Umbilical cord (tissue), 2 donors: ENCODE data around the gene SLC30A10. TPM values are rescaled to one million over a fixed set of nuclear protein-coding genes. Genes with fewer than 3 reads are reported as not detected.
"Not testable (repeated sequence)": the region's sequence is repeated elsewhere in the genome, so short reads cannot be mapped to it uniquely, and the experiment has no call there.

Experiments
- DNase-seq: peaks from one replicate; pipeline ENCODE4 v3.0.0-alpha.2; 2015; ENCODE audit warnings: low spot score
- total RNA-seq: library from RNA; depleted of rRNA; stranded (reverse); fragments of >200 nt; gene quantifications from one replicate; pipeline ENCODE4 v1.2.3, GENCODE V29; 2014; ENCODE audit warnings: low replicate concordance; ENCODE audit not compliant: insufficient read depth

Gene SLC30A10
- total RNA-seq, 1 donor from 2014 or later = 3.6 TPM

DNA sequence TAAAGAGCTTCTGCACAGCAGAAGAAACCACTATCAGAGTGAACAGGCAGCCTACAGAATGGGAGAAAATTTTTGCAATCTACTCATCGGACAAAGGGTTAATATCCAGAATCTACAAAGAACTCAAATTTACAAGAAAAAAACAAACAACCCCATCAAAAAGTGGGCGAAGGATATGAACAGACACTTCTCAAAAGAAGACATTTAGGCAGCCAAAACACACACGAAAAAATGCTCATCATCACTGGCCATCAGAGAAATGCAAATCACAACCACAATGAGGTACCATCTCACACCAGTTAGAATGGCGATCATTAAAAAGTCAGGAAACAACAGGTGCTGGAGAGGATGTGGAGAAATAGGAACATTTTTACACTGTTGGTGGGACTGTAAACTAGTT, 36.5 kb downstream of the SLC30A10 start:
- not testable (repeated sequence) for DNase-seq

DNA sequence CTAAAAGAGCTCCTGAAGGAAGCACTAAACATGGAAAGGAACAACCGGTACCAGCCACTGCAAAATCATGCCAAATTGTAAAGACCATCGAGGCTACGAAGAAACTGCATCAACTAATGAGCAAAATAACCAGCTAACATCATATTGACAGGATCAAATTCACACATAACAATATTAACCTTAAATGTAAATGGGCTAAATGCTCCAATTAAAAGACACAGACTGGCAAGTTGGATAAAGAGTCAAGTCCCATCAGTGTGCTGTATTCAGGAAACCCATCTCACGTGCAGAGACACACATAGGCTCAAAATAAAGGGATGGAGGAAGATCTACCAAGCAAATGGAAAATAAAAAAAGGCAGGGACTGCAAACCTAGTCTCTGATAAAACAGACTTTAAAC, 39.7 kb downstream of the SLC30A10 start:
- not testable (repeated sequence) for DNase-seq

DNA sequence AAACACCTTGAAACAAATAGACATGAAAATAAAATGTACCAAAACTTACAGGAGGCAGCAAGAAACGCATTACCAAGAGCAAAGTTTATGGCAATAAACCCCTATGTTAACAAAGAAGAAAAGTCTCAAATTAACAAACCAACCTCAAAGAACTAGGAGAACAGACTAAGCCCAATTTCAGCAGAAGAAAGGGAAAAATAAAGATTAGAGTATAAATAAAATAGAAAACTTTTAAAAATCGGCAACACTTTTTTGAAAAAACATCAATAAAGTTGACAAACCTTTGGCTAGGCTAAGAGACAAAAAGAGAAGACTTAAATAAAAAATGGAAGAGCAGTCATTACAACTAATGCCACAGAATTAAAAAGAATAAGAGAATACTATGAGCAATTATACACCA, 42.7 kb downstream of the SLC30A10 start:
- no peak for DNase-seq

DNA sequence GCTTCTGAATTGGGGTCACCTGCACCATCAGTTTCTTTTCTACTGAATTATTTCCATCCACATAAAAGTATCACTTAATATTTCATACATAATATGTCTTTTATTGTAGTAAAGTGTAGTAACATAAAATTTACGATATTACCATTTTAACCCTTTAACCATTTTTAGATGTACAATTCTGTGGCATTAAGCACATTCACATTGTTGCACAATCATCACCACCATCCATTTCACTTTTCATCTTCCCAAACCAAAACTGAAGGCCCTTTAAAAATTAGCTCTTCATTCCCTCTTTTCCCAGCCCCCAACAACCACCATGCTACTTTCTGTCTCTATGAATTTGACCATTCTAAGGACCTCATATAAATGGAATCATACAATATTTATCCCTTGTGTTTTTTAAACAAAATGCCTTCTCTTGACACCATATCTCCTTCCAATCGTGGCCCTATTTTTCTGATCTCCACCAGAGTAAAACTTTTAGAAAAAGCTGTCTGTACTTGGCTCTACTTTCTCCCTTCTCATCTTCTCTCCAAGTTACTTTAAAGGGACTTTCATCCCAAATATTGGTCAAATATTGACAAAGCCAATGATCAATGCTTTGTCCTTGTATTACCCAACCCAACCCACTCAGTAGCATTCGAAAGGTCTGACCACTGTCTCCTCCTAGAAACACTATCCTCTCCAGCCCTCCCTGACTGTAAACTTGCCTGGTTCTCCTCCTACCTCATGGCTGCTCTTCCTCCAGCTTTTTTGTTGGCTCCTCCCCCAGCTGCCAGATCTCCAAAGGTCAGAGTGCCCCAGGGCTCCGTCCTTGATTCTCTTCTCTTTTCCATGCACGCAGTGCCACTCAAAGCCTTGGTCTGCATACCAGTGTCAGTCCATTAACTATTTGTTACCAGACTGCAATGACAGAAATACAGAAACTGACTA, 44.7 kb downstream of the SLC30A10 start:
- no peak for DNase-seq

DNA sequence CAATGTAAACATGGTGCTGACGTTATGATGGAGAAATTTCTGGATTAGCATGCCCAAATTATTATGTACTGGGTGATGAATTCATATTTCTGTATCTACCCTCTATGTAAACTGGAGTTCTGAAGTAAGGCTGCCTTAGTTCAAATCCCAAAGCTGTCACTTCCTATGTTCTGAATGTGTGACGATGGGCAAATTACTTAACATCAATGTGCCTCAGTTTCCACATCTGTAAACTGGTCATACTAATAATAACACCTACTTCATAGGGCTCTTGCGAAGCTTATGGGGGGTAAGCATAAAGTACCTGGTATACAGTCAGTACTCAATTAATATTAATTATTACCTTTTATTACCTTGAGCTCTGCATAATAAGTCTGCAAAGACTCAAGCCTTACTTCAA, 45.6 kb downstream of the SLC30A10 start:
- DNase-seq = no peak

DNA sequence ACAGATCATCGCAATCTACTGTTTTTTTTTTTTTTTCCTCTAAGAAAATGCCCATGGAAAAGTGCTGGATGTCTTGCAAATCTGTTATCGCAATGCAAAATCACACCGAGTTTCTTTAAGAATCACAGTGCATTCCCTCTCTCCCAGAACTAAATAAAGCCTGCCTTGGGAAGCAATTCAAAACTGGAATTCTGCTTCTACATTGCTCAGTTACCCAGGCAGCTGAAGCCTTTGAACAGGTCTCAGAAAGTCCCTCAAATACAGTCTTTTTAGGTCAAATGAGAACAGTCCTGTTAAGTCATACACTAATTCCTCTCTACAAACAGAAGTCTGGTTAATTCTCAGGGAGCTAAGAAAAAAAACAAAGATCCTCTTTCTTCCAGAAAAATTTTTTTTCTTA, 46.3 kb downstream of the SLC30A10 start:
- peak; percentile 43 for DNase-seq

DNA sequence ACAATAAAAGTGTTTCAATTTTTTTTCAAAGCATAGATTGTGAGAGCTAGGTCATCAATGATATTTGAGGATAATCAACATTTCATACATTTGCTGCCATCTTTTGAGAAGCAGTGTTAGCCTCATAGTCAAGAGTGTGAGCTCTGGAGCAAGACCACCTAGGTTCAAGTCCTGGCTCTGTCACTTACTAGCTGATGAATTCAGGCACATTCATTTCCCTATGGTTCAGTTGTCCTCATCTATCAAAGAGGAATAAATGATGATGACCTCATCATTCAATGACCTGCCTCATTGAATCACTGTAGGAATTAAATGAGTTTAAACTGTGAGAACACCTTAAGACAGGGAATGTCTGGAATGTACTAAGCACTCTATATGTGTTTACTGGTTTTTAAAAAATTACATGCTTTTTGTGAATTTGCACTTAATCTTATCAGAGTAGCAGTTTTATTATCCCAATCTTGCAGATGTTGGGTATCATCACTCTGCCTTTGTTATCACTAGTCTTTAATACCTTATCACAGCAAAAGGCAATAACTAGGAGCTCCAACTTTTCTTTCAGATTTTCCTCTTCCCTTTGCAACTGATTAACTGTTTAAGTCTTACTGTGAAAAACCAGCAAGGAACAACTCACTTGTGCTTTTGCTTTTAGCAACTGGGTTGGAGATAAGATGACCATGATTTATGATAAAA, 47.4 kb downstream of the SLC30A10 start:
- peak; percentile 13 for DNase-seq

DNA sequence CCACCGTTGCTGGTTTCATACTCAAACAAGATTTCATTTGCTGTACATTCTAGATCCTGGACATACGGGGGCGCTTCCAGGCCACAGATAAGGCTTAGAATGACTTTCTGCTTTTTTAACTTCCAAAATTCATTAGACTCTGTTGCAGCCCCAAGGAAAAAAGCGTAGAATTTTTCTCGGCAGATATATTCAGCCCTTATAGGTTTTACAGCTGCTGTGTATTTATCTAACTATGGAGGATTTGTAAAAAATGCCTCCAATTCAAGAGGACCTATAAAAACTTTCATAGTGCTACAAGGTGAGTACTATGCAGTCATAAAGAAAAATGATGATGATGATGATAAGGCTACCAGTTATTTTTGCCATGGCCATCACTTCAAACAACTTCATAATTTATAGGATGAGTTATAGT, 51.6 kb downstream of the SLC30A10 start:
- DNase-seq = no peak

DNA sequence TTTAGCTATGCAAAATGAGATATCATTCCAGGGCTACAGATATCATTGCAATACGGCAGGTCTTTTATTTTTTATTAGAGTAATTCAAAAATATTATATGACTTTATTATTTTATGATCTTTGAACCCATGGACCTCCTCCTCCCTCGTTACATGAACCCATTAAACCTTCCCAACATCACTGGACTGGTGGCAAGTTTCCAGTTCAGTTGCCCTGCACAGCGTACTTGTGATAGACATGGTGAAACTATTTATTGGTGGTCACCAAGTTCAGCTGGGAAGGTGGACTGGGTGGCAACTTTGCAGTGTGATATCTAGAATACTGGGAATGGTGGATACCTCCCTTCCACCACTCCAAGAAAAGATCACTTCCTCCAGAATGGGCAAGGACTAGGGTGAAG, 52.5 kb downstream of the SLC30A10 start:
- DNase-seq = no peak

DNA sequence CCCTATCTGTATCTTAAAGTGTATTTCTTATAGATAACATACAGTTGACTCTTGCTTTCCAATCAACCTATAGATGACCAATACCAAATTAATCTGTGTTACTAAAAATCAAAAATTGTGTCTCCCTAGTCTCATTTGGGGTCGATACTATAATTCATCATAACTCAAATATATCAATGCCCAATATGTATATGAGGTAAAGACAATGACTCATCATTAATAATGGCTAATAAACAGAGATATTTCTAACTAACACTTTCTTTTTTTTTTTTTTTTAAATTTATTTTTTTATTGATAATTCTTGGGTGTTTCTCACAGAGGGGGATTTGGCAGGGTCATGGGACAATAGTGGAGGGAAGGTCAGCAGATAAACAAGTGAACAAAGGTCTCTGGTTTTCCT, 55.8 kb downstream of the SLC30A10 start:
- DNase-seq = not testable (repeated sequence)

DNA sequence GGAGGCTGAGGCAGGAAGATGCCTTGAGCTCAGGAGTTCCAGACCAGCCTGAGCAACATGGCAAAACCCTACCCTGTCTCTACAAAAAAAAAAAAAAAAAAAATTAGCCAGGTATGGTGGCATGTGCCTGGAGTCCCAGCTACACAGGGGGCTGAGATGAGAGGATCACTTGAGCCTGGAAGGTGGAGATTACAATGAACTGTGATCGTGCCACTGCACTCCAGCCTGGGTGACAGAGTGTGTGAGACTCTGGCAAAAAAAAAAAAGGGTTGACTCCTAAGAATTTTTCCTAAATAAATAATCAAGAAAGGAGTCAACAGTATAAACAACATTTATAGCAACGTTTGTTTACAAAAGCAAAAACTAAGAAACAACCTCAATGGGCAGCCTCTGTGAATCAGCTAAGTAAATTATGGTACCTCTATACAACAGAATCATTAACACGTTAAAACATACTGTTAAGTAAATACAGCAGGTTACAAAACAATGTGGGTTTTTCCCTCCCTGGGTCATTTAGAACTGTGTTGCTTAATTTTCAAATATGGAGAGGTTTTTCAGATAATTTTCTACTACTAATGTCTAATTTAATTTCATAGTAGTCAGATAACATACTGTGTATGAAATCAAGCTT, 56.8 kb downstream of the SLC30A10 start:
- no peak for DNase-seq

DNA sequence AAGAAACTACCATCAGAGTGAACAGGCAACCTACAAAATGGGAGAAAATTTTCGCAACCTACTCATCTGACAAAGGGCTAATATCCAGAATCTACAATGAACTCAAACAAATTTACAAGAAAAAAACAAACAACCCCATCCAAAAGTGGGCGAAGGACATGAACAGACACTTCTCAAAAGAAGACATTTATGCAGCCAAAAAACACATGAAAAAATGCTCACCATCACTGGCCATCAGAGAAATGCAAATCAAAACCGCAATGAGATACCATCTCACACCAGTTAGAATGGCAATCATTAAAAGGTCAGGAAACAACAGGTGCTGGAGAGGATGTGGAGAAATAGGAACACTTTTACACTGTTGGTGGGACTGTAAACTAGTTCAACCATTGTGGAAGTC, 59.7 kb downstream of the SLC30A10 start:
- DNase-seq = not testable (repeated sequence)

Other genes with a start within 250 kb of the SLC30A10 start
- 143 TPM for gene EPRS1, start 117.9 kb upstream of the SLC30A10 start, total RNA-seq
- gene BPNT1, start 161.2 kb upstream of the SLC30A10 start, total RNA-seq = 11.6 TPM
- 74.6 TPM for gene IARS2, start 165.6 kb upstream of the SLC30A10 start, total RNA-seq